Measurements from ENCODE around the gene CCZ1B.
"Not testable (repeated sequence)": the region's sequence is repeated elsewhere in the genome, so short reads cannot be mapped to it uniquely, and the experiment has no call there.

- TF ChIP-seq ATF1 (CRISPR knock-in tag; IDR thresholded peaks at IDR 0.05); CREB1 (CRISPR knock-in tag; IDR thresholded peaks at IDR 0.05); CTCF (IDR thresholded peaks at IDR 0.05); IRF2 (CRISPR knock-in tag; IDR thresholded peaks at IDR 0.05; ENCODE audit: borderline replicate concordance, low read depth); FOXJ3 (CRISPR knock-in tag; IDR thresholded peaks at IDR 0.05; ENCODE audit: borderline replicate concordance); ZNF138 (CRISPR knock-in tag; conservative IDR thresholded peaks at IDR 0.05); NR1H2 (CRISPR knock-in tag; IDR thresholded peaks at IDR 0.05); SP1 (CRISPR knock-in tag; conservative IDR thresholded peaks at IDR 0.05): not testable (repeated sequence)
- TF ChIP-seq, protein P1, sequence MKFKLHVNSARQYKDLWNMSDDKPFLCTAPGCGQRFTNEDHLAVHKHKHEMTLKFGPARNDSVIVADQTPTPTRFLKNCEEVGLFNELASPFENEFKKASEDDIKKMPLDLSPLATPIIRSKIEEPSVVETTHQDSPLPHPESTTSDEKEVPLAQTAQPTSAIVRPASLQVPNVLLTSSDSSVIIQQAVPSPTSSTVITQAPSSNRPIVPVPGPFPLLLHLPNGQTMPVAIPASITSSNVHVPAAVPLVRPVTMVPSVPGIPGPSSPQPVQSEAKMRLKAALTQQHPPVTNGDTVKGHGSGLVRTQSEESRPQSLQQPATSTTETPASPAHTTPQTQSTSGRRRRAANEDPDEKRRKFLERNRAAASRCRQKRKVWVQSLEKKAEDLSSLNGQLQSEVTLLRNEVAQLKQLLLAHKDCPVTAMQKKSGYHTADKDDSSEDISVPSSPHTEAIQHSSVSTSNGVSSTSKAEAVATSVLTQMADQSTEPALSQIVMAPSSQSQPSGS (CRISPR knock-in tag; IDR thresholded peaks at IDR 0.05; ENCODE audit: borderline replicate concordance, low read depth), result not testable (repeated sequence)
Measured at GRCh38 chr7:6792113-6792872, 33.8 kb downstream of the CCZ1B start.
